Fibroblast of lung (primary cell): ENCODE measurements around the gene C4BPA. TPM values are rescaled to one million over a fixed set of nuclear protein-coding genes. Genes with fewer than 3 reads are reported as not detected.

ENCODE experiments used
- DNase-seq, 2 donors: peaks; one replicate each; pipeline versions ENCODE4 v3.0.0 to v3.0.0-alpha.2; 2010; ENCODE audit warnings: low read depth in 2 of 2
- H2AFZ ChIP-seq: 2 replicates; pipeline ENCODE4 v1.5.1; 2012; ENCODE audit warnings: low read length, control low read depth, inconsistent platforms
- H3K27ac ChIP-seq: 2 replicates; pipeline ENCODE4 v1.5.1; 2011; ENCODE audit warnings: low read length, control low read depth; ENCODE audit not compliant: insufficient read depth
- H3K27me3 ChIP-seq: 2 replicates; pipeline ENCODE4 v1.5.1; 2011; ENCODE audit warnings: mild to moderate bottlenecking, low read length; ENCODE audit not compliant: control insufficient read depth, insufficient read depth
- H3K36me3 ChIP-seq: 2 replicates; pipeline ENCODE4 v1.5.1; 2011; ENCODE audit warnings: low read length; ENCODE audit not compliant: control insufficient read depth, insufficient read depth
- H3K4me1 ChIP-seq: 2 replicates; pipeline ENCODE4 v1.5.1; 2011; ENCODE audit warnings: low read length; ENCODE audit not compliant: control insufficient read depth, insufficient read depth; ENCODE audit errors: extremely low read depth
- H3K4me2 ChIP-seq: 2 replicates; pipeline ENCODE4 v1.5.1; 2011; ENCODE audit warnings: low read length, control low read depth; ENCODE audit not compliant: insufficient read depth; ENCODE audit errors: extremely low read depth
- H3K4me3 ChIP-seq, 4 experiments: fragments of 200-600 bp in 1 of 4; sonication (generic) in 1 of 4; replicated peaks in 1 of 4; 2 replicates each; pipeline ENCODE4 v1.5.1; 2011 to 2016; ENCODE audit warnings: low read length in 4 of 4, low read depth in 3 of 4, mild to moderate bottlenecking in 3 of 4, control low read depth in 2 of 4, inconsistent platforms in 1 of 4, mixed read lengths in 1 of 4; ENCODE audit not compliant: insufficient read depth in 1 of 4; ENCODE audit errors: control extremely low read depth in 1 of 4
- H3K79me2 ChIP-seq: 2 replicates; pipeline ENCODE4 v1.5.1; 2012; ENCODE audit warnings: mild to moderate bottlenecking, low read length, inconsistent platforms; ENCODE audit not compliant: control insufficient read depth, insufficient read depth
- H3K9ac ChIP-seq: 2 replicates; pipeline ENCODE4 v1.5.1; 2011; ENCODE audit warnings: mild to moderate bottlenecking, low read length, control low read depth; ENCODE audit not compliant: insufficient read depth
- H3K9me3 ChIP-seq: 2 replicates; pipeline ENCODE4 v1.5.1; 2012; ENCODE audit warnings: low read depth, low read length; ENCODE audit not compliant: control insufficient read depth, insufficient read depth
- H4K20me1 ChIP-seq: 2 replicates; pipeline ENCODE4 v1.5.1; 2011; ENCODE audit warnings: low read length; ENCODE audit not compliant: control insufficient read depth, insufficient read depth; ENCODE audit errors: extremely low read depth
- CTCF ChIP-seq, 2 donors: IDR thresholded peaks in 1 of 2; conservative IDR thresholded peaks in 1 of 2; 1 replicate in 1 of 2; 2 replicates in 1 of 2; pipeline ENCODE4 v1.5.1; 2011 to 2012; ENCODE audit warnings: low read length in 2 of 2, control low read depth in 1 of 2, inconsistent platforms in 1 of 2, low read depth in 1 of 2, mild to moderate bottlenecking in 1 of 2
- EZH2 ChIP-seq: IDR thresholded peaks from 2 replicates; pipeline ENCODE4 v1.5.1; 2012; ENCODE audit warnings: low read length, control low read depth, mild to moderate bottlenecking; ENCODE audit errors: missing control alignments
- polyA plus RNA-seq, 2 donors: library from polyadenylated mRNA; depleted of rRNA in 1 of 2; stranded (reverse) in 1 of 2; unstranded in 1 of 2; fragments of >200 nt; gene quantifications; 2 replicates each; pipeline ENCODE4 v1.2.1, GENCODE V29; 2011 to 2012; ENCODE audit warnings: missing spikeins in 1 of 2
- total RNA-seq: library from RNA; depleted of rRNA; stranded (reverse); fragments of >200 nt; gene quantifications from 2 replicates; pipeline ENCODE4 v1.2.1, GENCODE V29; 2014

C4BPA gene
- total and polyA plus RNA-seq, 2 donors (not counting 1 experiment from before 2014, with no cell fraction given), result not detected

- H4K20me1 ChIP-seq, result no peaks in the 10 kb centered on the region
- no peak for DNase-seq
- TF ChIP-seq CTCF (conservative IDR thresholded peaks at IDR 0.05 in 1 of 2, IDR thresholded peaks at IDR 0.05 in 1 of 2; ENCODE audit: low read depth in 1 of 2, low read length in 2 of 2) (no peak), EZH2 (no peak)
- no peak overlapping the region for H3K9ac ChIP-seq
- H3K79me2 ChIP-seq, result no peaks in the 10 kb centered on the region
- no peaks in the 10 kb centered on the region for H3K4me1 ChIP-seq
- H3K36me3 ChIP-seq, result no peaks in the 10 kb centered on the region
- H3K4me2 ChIP-seq, result no peak overlapping the region
- no peaks in the 10 kb centered on the region for H3K27me3 ChIP-seq
- H3K4me3 ChIP-seq, result no peak overlapping the region
- H3K9me3 ChIP-seq, result no peaks in the 10 kb centered on the region
- no peak overlapping the region for H3K27ac ChIP-seq
- no peak overlapping the region for H2AFZ ChIP-seq
Observed at GRCh38 chr1:207091200-207091908, 12.7 kb upstream of the C4BPA start.

- no peak overlapping the region for H3K27ac ChIP-seq
- no peak for DNase-seq
- no peaks in the 10 kb centered on the region for H3K27me3 ChIP-seq
- no peaks in the 10 kb centered on the region for H3K9me3 ChIP-seq
- no peak overlapping the region for H3K4me2 ChIP-seq
- H3K79me2 ChIP-seq, result no peaks in the 10 kb centered on the region
- H3K4me3 ChIP-seq, result no peak overlapping the region
- H3K4me1 ChIP-seq, result no peaks in the 10 kb centered on the region
- H3K36me3 ChIP-seq, result no peaks in the 10 kb centered on the region
- TF ChIP-seq EZH2, result no peak
- TF ChIP-seq CTCF (conservative IDR thresholded peaks at IDR 0.05 in 1 of 2, IDR thresholded peaks at IDR 0.05 in 1 of 2; ENCODE audit: low read depth in 1 of 2, low read length in 2 of 2), result no peak
- no peak overlapping the region for H2AFZ ChIP-seq
- no peak overlapping the region for H3K9ac ChIP-seq
- H4K20me1 ChIP-seq, result no peaks in the 10 kb centered on the region
Observed at GRCh38 chr1:207093944-207094343, 10.1 kb upstream of the C4BPA start.

- Histone ChIP-seq H3K36me3 (no peaks in the 10 kb centered on the region), H4K20me1 (no peaks in the 10 kb centered on the region), H3K4me3 (no peak overlapping the region), H2AFZ (no peak overlapping the region), H3K4me1 (no peaks in the 10 kb centered on the region), H3K9ac (no peak overlapping the region), H3K9me3 (no peaks in the 10 kb centered on the region), H3K4me2 (no peak overlapping the region), H3K27me3 (no peaks in the 10 kb centered on the region), H3K79me2 (no peaks in the 10 kb centered on the region), H3K27ac (no peak overlapping the region)
- TF ChIP-seq CTCF (conservative IDR thresholded peaks at IDR 0.05 in 1 of 2, IDR thresholded peaks at IDR 0.05 in 1 of 2; ENCODE audit: low read depth in 1 of 2, low read length in 2 of 2) (no peak), EZH2 (no peak)
- DNase-seq, result no peak
Observed at GRCh38 chr1:207097871-207098324, 6.1 kb upstream of the C4BPA start.
